ENCODE results near the gene CABLES2.

The CABLES2 gene

GRCh38 chr20:62433658-62434497, 26.8 kb upstream of the CABLES2 start:
- no peak for DNase-seq (ENCODE audit: low spot score)
- TF ChIP-seq CTCF (IDR thresholded peaks at IDR 0.05; ENCODE audit: extremely low read depth, missing control alignments): no peak

- no peak for DNase-seq (ENCODE audit: low spot score)
- TF ChIP-seq CTCF (IDR thresholded peaks at IDR 0.05; ENCODE audit: extremely low read depth, missing control alignments): no peak
Measured at GRCh38 chr20:62430866-62431447, 23.9 kb upstream of the CABLES2 start.

GRCh38 chr20:62430311-62430853, 23.3 kb upstream of the CABLES2 start:
- no peak for DNase-seq (ENCODE audit: low spot score)
- TF ChIP-seq CTCF (IDR thresholded peaks at IDR 0.05; ENCODE audit: extremely low read depth, missing control alignments): no peak

GRCh38 chr20:62429455-62430310, 22.6 kb upstream of the CABLES2 start:
- no peak for TF ChIP-seq CTCF (IDR thresholded peaks at IDR 0.05; ENCODE audit: extremely low read depth, missing control alignments)
- DNase-seq (ENCODE audit: low spot score): no peak

GRCh38 chr20:62428396-62429295, 21.6 kb upstream of the CABLES2 start:
- no peak for DNase-seq (ENCODE audit: low spot score)

More at GRCh38 chr20:62428396-62429295, 21.6 kb upstream of the CABLES2 start:
- TF ChIP-seq CTCF (IDR thresholded peaks at IDR 0.05; ENCODE audit: extremely low read depth, missing control alignments): no peak
